ENCODE results near the gene RGS16. TPM values are rescaled to one million over a fixed set of nuclear protein-coding genes. Genes with fewer than 3 reads are reported as not detected.

RGS16 gene
- total and polyA plus RNA-seq, 9 of the 15 experiments (the other 6 are each of a cell fraction or from before 2014, with no cell fraction given): 0.07 to 0.55 (median 0.36) TPM

DNA sequence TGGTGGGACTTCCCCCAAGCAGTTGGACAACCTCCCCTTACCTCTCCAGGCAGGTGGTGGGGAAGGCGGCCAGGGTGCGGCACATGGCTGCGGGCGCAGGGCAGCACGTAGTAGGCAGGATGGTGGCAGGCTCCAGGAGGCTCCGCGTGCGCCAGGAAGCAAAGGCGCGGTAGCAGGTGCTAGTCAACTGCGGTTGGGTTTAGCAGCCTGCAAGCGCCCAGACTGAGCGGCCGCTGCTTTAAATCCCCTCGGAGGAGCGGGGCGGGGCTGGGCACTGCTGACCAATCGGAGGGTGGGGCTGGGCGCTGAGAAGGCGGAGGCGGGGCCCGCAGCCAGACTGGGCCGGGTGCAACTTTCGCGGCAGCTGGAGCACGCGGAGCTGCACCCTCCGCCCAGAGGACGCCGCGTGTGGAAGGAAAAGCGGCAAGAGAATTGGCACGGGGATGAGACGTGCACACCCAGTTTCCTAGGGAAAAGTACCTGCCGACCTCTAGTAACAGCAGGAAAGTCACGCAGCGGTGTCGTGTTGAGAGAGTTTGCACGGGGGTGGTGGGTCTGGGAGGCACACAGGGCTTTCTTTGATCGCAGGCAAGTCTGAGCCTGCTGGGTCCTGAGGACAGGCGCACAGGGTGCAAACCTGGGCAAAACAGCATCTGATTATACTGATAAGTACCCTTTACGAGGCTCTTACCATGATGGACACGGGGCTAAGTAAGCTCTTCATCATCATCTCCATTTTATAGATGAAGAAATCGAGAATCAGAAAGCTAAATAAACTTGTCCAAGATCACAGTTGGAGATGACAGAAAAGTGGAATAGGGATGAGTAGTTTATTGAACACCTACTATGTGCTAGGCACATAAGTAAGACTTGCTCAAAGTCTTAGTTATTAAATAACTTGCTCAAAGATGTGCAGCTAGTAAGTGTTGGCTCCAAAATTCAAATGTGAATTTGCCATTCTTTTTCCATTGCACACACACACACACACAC is at the start of gene RGS16 (continued):
- no peak for TF ChIP-seq ETV1 (tag; conservative IDR thresholded peaks at IDR 0.05; ENCODE audit: low read depth)
- no peak for TF ChIP-seq MAFK (IDR thresholded peaks at IDR 0.05; ENCODE audit: low read length)
- no peak for TF ChIP-seq WHSC1 (IDR thresholded peaks at IDR 0.05; ENCODE audit: low read length)
- TF ChIP-seq, protein P1, sequence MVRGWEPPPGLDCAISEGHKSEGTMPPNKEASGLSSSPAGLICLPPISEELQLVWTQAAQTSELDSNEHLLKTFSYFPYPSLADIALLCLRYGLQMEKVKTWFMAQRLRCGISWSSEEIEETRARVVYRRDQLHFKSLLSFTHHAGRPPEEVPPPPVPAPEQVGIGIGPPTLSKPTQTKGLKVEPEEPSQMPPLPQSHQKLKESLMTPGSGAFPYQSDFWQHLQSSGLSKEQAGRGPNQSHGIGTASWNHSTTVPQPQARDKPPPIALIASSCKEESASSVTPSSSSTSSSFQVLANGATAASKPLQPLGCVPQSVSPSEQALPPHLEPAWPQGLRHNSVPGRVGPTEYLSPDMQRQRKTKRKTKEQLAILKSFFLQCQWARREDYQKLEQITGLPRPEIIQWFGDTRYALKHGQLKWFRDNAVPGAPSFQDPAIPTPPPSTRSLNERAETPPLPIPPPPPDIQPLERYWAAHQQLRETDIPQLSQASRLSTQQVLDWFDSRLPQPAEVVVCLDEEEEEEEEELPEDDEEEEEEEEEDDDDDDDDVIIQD (CRISPR knock-in tag; IDR thresholded peaks at IDR 0.05): no peak
- TF ChIP-seq MAFG (tag; conservative IDR thresholded peaks at IDR 0.05): no peak
- no peak for TF ChIP-seq POLR2B (IDR thresholded peaks at IDR 0.05; ENCODE audit: low read depth, partially characterized antibody)
- no peak for TF ChIP-seq NBN (IDR thresholded peaks at IDR 0.05; ENCODE audit: low read depth)
- TF ChIP-seq, protein P2, sequence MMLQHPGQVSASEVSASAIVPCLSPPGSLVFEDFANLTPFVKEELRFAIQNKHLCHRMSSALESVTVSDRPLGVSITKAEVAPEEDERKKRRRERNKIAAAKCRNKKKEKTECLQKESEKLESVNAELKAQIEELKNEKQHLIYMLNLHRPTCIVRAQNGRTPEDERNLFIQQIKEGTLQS (IDR thresholded peaks at IDR 0.05): no peak
- TF ChIP-seq, protein P2 (CRISPR knock-in tag; conservative IDR thresholded peaks at IDR 0.05): no peak
- TF ChIP-seq JUND (IDR thresholded peaks at IDR 0.05; ENCODE audit: borderline replicate concordance, low read depth, low read length): no peak
- no peak for TF ChIP-seq JUND (tag; IDR thresholded peaks at IDR 0.05; ENCODE audit: borderline replicate concordance, low read depth, low read length)
- TF ChIP-seq SRSF1 (IDR thresholded peaks at IDR 0.05; ENCODE audit: low read depth, low read length): no peak
- peak; percentile 94 for TF ChIP-seq FOXP1 (CRISPR knock-in tag; IDR thresholded peaks at IDR 0.05)
- no peak for TF ChIP-seq POLR2H (tag; IDR thresholded peaks at IDR 0.05; ENCODE audit: low read depth)
- no peak for TF ChIP-seq ZNF766 (CRISPR knock-in tag; conservative IDR thresholded peaks at IDR 0.05)
- TF ChIP-seq, protein P3, sequence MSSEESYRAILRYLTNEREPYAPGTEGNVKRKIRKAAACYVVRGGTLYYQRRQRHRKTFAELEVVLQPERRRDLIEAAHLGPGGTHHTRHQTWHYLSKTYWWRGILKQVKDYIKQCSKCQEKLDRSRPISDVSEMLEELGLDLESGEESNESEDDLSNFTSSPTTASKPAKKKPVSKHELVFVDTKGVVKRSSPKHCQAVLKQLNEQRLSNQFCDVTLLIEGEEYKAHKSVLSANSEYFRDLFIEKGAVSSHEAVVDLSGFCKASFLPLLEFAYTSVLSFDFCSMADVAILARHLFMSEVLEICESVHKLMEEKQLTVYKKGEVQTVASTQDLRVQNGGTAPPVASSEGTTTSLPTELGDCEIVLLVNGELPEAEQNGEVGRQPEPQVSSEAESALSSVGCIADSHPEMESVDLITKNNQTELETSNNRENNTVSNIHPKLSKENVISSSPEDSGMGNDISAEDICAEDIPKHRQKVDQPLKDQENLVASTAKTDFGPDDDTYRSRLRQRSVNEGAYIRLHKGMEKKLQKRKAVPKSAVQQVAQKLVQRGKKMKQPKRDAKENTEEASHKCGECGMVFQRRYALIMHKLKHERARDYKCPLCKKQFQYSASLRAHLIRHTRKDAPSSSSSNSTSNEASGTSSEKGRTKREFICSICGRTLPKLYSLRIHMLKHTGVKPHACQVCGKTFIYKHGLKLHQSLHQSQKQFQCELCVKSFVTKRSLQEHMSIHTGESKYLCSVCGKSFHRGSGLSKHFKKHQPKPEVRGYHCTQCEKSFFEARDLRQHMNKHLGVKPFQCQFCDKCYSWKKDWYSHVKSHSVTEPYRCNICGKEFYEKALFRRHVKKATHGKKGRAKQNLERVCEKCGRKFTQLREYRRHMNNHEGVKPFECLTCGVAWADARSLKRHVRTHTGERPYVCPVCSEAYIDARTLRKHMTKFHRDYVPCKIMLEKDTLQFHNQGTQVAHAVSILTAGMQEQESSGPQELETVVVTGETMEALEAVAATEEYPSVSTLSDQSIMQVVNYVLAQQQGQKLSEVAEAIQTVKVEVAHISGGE (CRISPR knock-in tag; IDR thresholded peaks at IDR 0.05): no peak
- TF ChIP-seq HDAC6 (IDR thresholded peaks at IDR 0.05; ENCODE audit: low read depth, low read length): no peak
- TF ChIP-seq SRSF9 (IDR thresholded peaks at IDR 0.05; ENCODE audit: borderline replicate concordance, low read depth, low read length): no peak

Data from K562 (cell line).